T-helper 22 cell (primary cell): Measurements from ENCODE around the gene MGRN1.

Experiments used
- DNase-seq: peaks from one replicate; pipeline ENCODE4 v3.0.0-alpha.2; 2020; ENCODE audit warnings: low read depth

Gene MGRN1

GRCh38 chr16:4687946-4688673, 63.5 kb downstream of the MGRN1 start:
- DNase-seq = no peak

DNA sequence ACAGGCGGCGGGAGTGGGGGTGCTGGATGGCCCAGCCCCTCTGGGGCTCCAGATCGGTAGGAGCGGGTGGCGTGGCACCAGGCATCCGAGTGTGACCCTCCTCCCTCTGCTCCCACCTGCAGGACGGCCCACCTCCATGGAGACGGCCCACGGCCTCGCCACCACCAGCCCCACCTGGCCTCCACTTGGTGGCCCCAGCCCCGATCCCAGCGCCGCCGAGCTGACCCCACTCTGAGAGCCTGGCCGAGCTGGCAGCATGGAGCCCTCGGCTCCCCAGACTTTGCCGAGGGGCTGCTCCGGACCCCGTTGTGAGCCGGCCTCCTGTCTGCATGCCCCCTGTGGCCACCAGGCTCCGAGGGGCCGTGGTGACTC, 64.0 kb downstream of the MGRN1 start:
- no peak for DNase-seq

- no peak for DNase-seq
Observed at GRCh38 chr16:4689091-4689671, 64.6 kb downstream of the MGRN1 start.

GRCh38 chr16:4689864-4690704, 65.5 kb downstream of the MGRN1 start:
- DNase-seq = no peak

DNA sequence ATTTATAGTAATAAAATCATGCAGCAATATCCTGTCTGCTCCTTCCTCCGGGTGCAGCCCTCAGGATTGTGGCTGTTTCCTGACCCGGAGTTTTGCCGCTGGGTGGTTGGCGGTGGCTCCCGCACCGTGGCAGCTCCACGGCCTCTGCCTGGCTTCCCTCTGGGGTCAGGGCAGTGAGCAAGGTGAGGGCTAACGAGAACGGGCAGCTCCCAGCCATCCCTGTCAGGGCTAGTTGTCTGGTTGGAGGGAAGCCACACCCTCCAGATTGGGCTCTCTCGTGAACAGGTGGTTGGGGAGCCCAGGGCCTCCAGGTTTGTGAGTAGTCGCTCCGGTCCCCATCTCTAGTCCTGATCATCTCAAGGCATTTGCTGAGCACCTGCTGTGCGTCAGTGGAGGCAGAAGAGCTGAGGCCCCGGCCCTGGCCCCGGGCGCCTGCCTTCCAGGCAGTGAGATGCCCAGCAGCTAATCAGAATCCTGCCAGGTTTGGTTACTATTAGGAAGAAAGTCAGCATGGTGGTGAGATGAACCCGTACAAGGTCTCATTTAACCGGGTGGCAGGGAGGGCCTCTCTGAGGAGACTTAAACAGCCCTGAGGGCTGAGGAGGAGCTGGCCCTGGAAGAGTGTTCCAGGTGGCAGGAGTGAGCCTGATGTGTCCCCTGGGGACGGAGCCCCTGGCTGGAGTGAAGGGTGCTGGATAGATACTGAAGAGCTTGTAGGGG, 66.5 kb downstream of the MGRN1 start:
- DNase-seq = no peak

DNA sequence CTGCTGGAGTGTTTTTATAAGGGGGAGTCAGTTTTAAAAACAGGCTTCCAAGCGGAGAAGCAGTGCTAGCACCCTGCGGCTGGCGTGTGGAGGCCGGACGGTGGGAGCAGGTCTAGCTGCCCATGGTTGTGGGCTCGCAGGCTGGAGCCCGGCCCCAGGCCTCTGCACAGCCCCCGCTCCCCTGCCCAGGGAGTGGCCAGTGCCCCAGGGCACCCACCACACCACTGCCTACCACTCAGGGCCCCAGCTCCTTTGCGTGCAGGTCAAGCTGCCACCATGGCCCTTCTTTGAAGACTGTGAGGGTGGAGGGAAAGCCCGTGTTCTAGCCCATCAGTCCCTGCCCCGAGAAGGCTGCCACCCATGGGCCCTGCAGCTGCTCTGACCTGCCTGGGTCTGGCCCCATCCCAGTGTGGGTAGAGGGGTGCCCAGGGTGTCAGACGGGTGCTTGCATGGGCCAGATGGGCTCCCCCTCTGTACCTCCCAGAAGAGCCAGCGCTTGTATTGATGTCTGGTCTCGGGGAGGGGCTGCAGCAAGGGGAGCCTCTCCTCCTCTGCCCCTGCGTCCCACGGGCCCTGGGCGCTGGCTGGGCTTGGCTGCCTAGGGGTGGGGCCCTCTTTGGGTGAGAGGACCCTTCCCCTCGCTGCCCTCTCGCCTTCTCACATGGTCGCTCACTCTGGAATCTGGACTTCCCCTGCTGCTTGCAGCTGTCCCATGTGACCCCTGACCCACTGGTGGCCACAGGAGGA, 67.2 kb downstream of the MGRN1 start:
- no peak for DNase-seq

DNA sequence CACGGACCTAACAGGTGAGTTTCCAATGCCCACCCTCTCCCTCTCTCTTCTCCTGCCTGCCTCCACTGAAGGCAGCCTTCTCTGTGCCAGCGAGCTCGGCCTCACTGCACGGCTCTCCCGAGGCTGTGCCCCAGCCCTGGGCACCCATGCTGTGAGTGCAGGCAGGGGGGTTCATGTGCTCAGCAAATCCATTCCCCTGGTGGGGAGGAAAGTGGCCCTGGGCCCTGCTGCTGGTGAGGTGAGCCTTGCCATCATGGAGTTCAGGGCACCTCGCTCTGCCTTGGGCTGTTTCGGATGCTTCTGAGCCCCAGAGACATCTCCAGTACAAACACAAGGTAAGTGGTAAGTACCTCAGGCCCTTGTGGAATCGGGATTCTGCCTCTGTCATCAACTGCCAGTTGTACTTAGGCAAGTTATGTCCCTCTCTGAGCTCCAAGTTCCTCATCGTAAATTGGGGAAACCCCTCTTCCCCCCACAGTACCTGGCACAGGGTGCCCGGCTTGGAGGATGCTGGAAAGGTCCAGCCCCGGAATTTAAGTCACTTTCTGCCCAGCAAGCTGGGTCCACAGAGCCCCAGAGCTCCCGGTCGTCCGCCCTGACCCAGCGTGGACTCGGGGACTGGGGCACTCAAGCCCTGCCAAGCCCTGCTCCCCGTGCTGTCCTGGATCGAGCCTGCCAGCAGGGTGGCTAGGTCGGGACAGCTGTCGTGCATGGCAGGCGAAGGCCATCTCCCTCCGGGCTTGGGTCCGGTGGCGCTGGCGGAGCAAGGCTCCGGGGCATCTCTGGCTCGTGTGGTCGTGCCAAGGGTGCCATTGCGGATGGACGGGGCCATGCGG, 68.1 kb downstream of the MGRN1 start:
- no peak for DNase-seq

GRCh38 chr16:4693296-4693955, 68.8 kb downstream of the MGRN1 start, which contains the start of gene NUDT16L1:
TSS of gene NUDT16L1 (plus strand) at chr16:4693562. CDS start at chr16:4693727, 165 bp downstream.
- DNase-seq = peak; percentile 94

GRCh38 chr16:4693956-4694641, 69.5 kb downstream of the MGRN1 start:
- DNase-seq = peak; percentile 41

GRCh38 chr16:4694642-4695451, 70.2 kb downstream of the MGRN1 start:
- no peak for DNase-seq

- no peak for DNase-seq
Observed at GRCh38 chr16:4695473-4696171, 71.0 kb downstream of the MGRN1 start.

GRCh38 chr16:4696172-4696904, 71.7 kb downstream of the MGRN1 start:
- no peak for DNase-seq

- no peak for DNase-seq
Observed at GRCh38 chr16:4696905-4697847, 72.5 kb downstream of the MGRN1 start.

- DNase-seq = no peak
Observed at GRCh38 chr16:4697848-4698291, 73.2 kb downstream of the MGRN1 start.

GRCh38 chr16:4698321-4699045, 73.9 kb downstream of the MGRN1 start:
- DNase-seq = no peak
